ENCODE data around the gene PTPN3.

DNA sequence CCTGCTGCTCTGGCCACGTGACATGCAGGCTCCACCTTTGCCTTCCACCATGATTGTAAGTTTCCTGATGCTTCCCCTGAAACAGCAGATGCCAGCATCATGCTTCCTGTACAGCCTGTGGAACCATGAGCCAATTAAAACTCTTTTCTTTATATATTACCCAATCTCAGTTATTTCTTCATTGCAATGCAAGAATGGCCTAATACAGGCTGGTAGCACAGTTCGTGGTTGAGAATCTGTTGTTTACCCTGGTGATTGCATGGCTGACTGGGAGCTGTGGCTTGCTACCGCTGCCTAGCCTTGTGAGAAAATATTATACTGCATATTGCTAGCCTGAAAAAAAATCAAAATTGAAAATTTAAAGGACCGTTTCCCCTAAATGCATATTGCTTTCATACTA lies 44.8 kb upstream of the PTPN3 start:
- TF ChIP-seq, protein P1, sequence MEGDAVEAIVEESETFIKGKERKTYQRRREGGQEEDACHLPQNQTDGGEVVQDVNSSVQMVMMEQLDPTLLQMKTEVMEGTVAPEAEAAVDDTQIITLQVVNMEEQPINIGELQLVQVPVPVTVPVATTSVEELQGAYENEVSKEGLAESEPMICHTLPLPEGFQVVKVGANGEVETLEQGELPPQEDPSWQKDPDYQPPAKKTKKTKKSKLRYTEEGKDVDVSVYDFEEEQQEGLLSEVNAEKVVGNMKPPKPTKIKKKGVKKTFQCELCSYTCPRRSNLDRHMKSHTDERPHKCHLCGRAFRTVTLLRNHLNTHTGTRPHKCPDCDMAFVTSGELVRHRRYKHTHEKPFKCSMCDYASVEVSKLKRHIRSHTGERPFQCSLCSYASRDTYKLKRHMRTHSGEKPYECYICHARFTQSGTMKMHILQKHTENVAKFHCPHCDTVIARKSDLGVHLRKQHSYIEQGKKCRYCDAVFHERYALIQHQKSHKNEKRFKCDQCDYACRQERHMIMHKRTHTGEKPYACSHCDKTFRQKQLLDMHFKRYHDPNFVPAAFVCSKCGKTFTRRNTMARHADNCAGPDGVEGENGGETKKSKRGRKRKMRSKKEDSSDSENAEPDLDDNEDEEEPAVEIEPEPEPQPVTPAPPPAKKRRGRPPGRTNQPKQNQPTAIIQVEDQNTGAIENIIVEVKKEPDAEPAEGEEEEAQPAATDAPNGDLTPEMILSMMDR (conservative IDR thresholded peaks at IDR 0.05), result no peak
- no peak for TF ChIP-seq ZFX (IDR thresholded peaks at IDR 0.05)

All from C4-2B (cell line).